GM12878 (cell line): Measurements from ENCODE around the gene PMAIP1. TPM values are rescaled to one million over a fixed set of nuclear protein-coding genes. Genes with fewer than 3 reads are reported as not detected.

ENCODE experiments used
- ATAC-seq: fragments of 200-7000 bp; cut with Tn5 transposase; 3 replicates; pipeline ENCODE4 v1.9.1; 2020; ENCODE audit warnings: mild to moderate bottlenecking, moderate library complexity
- BruUV-seq: library from RNA; stranded (reverse); fragments of 400-500 nt; replicated peaks from 2 replicates; lab custom pipeline; 2021; lab: Mats Ljungman, UMichigan
- CTCF ChIA-PET: fragments of 300-600 bp; sonication (Branson Sonifier 250); formaldehyde crosslinking; extraction: SDS; loops from one replicate; lab custom pipeline; 2021; ENCODE audit warnings: inconsistent platforms; lab: Yijun Ruan, JAX
- POLR2A ChIA-PET: fragments of 350-600 bp; formaldehyde crosslinking; extraction: SDS; loops from one replicate; lab custom pipeline; 2021; ENCODE audit warnings: inconsistent platforms; lab: Charles Lee
- RAD21 ChIA-PET: fragments of 300-600 bp; sonication (Branson Sonifier 250); formaldehyde crosslinking; loops from one replicate; lab custom pipeline; 2023; ENCODE audit warnings: antibody characterized with exemption; ENCODE audit not compliant: unreplicated experiment; lab: Charles Lee
- SMC1A ChIA-PET: fragments of 300-600 bp; sonication (Branson Sonifier 250); formaldehyde crosslinking; loops from one replicate; lab custom pipeline; 2023; ENCODE audit not compliant: unreplicated experiment, uncharacterized antibody; lab: Charles Lee
- DNase-seq: peaks from one replicate; pipeline ENCODE4 v3.0.0-alpha.2; 2011; ENCODE audit warnings: low read depth, low spot score
- FAIRE-seq: peaks from 3 replicates; lab custom pipeline; 2011; peaks lifted over from hg19 to GRCh38; lab: Jason Lieb, UNC
- H2AFZ ChIP-seq: 2 replicates; pipeline ENCODE4 v1.6.0; 2011; ENCODE audit warnings: low read depth, low read length, control low read depth; ENCODE audit not compliant: control insufficient read depth
- H3K27ac ChIP-seq: 2 replicates; pipeline ENCODE4 v1.5.1; 2011; ENCODE audit warnings: control low read depth; ENCODE audit not compliant: control insufficient read depth, insufficient read depth
- H3K27me3 ChIP-seq, 2 experiments: replicated peaks in 1 of 2; 2 replicates each; pipeline versions ENCODE4 v1.6.0 to v1.6.1; 2011; ENCODE audit warnings: low read length in 1 of 2; ENCODE audit not compliant: control insufficient read depth in 2 of 2, insufficient read depth in 2 of 2
- H3K36me3 ChIP-seq, 2 experiments: 2 replicates each; pipeline ENCODE4 v1.5.1; 2011; ENCODE audit warnings: low read length in 1 of 2; ENCODE audit not compliant: control insufficient read depth in 2 of 2, insufficient read depth in 2 of 2
- H3K4me1 ChIP-seq: 2 replicates; pipeline ENCODE4 v1.6.1; 2011; ENCODE audit warnings: mild to moderate bottlenecking, low read length, moderate library complexity, mixed read lengths; ENCODE audit not compliant: control insufficient read depth, insufficient read depth
- H3K4me2 ChIP-seq: 2 replicates; pipeline ENCODE4 v1.6.0; 2011; ENCODE audit warnings: control low read depth; ENCODE audit not compliant: control insufficient read depth, insufficient read depth
- H3K4me3 ChIP-seq: fragments of 200-600 bp; sonication (generic); 2 replicates; pipeline ENCODE4 v1.5.1; 2016
- H3K79me2 ChIP-seq: 2 replicates; pipeline ENCODE4 v1.6.0; 2011; ENCODE audit warnings: low read length; ENCODE audit not compliant: control insufficient read depth, insufficient read depth
- H3K9ac ChIP-seq: 2 replicates; pipeline ENCODE4 v1.8.0; 2011; ENCODE audit warnings: low read length, control low read depth, mixed read lengths; ENCODE audit not compliant: control insufficient read depth, insufficient read depth
- H3K9me3 ChIP-seq: replicated peaks from 3 replicates; pipeline ENCODE4 v1.5.1; 2011; ENCODE audit warnings: mild to moderate bottlenecking, low read length; ENCODE audit not compliant: control insufficient read depth, insufficient read depth
- H4K20me1 ChIP-seq: 2 replicates; pipeline ENCODE4 v1.6.0; 2011; ENCODE audit not compliant: control insufficient read depth, insufficient read depth
- CHD2 ChIP-seq: IDR thresholded peaks from 2 replicates; pipeline ENCODE4 v1.6.1; 2011; ENCODE audit warnings: low read depth, low read length, improper control_type of control experiment, borderline replicate concordance
- GABPA ChIP-seq: IDR thresholded peaks from 2 replicates; pipeline ENCODE4 v1.6.1; 2014; ENCODE audit warnings: antibody characterized with exemption, low read depth, mild to moderate bottlenecking, inconsistent platforms
- KLF5 ChIP-seq: fragments of 450-650 bp; IDR thresholded peaks from 2 replicates; pipeline ENCODE4 v1.6.1; 2014; ENCODE audit warnings: mild to moderate bottlenecking; ENCODE audit not compliant: partially characterized antibody
- PAX5 ChIP-seq: IDR thresholded peaks from 2 replicates; pipeline ENCODE4 v1.6.1; 2011; ENCODE audit warnings: low read depth, low read length, borderline replicate concordance
- POU2F2 ChIP-seq: IDR thresholded peaks from 3 replicates; pipeline ENCODE4 v1.6.1; 2011; ENCODE audit warnings: low read depth, mild to moderate bottlenecking, low read length, borderline replicate concordance
- PRDM15 ChIP-seq: fragments of 450-650 bp; formaldehyde crosslinking; IDR thresholded peaks from 2 replicates; pipeline ENCODE4 v1.4.0; 2020; ENCODE audit warnings: mild to moderate bottlenecking, moderate library complexity
- RBBP5 ChIP-seq: fragments of 200-600 bp; sonication (generic); conservative IDR thresholded peaks from 2 replicates; pipeline ENCODE4 v1.6.1; 2016
- SMC3 ChIP-seq: IDR thresholded peaks from 2 replicates; pipeline ENCODE4 v1.6.1; 2011; ENCODE audit warnings: low read length, improper control_type of control experiment, borderline replicate concordance
- WGBS: methylation state at CpG from one replicate; pipeline ENCODE4 v1.1.6; 2016; ENCODE audit warnings: low lambda C conversion rate; ENCODE audit not compliant: insufficient replicate concordance, insufficient coverage; ENCODE audit errors: missing lambda C conversion rate; 5-methylcytosine and 5-hydroxymethylcytosine counted together
- in situ Hi-C: fragments of 300-500 bp; cut with MboI; formaldehyde crosslinking; loops from 9 replicates; pipeline ENCODE4 v1.14.3; 2018; ENCODE audit warnings: mixed read lengths
- intact Hi-C: fragments of 100-400 bp; cut with micrococcal nuclease; formaldehyde crosslinking; loops from one replicate; pipeline ENCODE4 v1.14.2; 2022; ENCODE audit not compliant: unreplicated experiment
- polyA plus RNA-seq, 11 experiments: library from polyadenylated mRNA; depleted of rRNA in 4 of 11; unstranded in 6 of 11; stranded (reverse) in 5 of 11; fragments of >200 nt; fragmentation: Nextera tagmentation in 4 of 11; fragmentation: Illumina TruSeq in 1 of 11; extraction: Ambion mirVana in 4 of 11; extraction: Trizol in 1 of 11; gene quantifications; 1 replicate in 1 of 11; 2 replicates in 10 of 11; pipeline versions ENCODE4 v1.2.1 to v1.2.3, GENCODE V29; 2011 to 2016; ENCODE audit warnings: inconsistent platforms in 2 of 11, missing spikeins in 2 of 11, low read depth in 1 of 11
- total RNA-seq, 4 experiments: library from RNA; depleted of rRNA in 3 of 4; stranded (reverse); fragments of >200 nt in 3 of 4; fragmentation: Illumina TruSeq in 1 of 4; extraction: Trizol in 1 of 4; gene quantifications; 2 replicates each; pipeline versions ENCODE4 v1.2.1 to v1.2.3, GENCODE V29; 2013 to 2021

Gene PMAIP1
- total and polyA plus RNA-seq, 10 of the 15 experiments (the other 5 are each of a cell fraction or from before 2014, with no cell fraction given), result 74.0 to 219 (median 112) TPM

- Histone ChIP-seq H3K9ac (no peak overlapping the region), H3K4me2 (no peak overlapping the region), H2AFZ (no peak overlapping the region), H3K9me3 (no peaks in the 10 kb centered on the region), H4K20me1 (no peaks in the 10 kb centered on the region), H3K4me1 (no peaks in the 10 kb centered on the region), H3K4me3 (no peak overlapping the region), H3K36me3 (no peaks in the 10 kb centered on the region), H3K79me2 (no peaks in the 10 kb centered on the region), H3K27ac (no peak overlapping the region), H3K27me3 (no peaks in the 10 kb centered on the region)
- RAD21 ChIA-PET, result interaction anchor here (0.9 to 2.1 kb wide), 2 partner anchors 16 to 56 kb away, joined by 3 to 6 read pairs; no protein-coding TSS in a partner anchor
- no TSS peak for BruUV-seq
- POLR2A ChIA-PET, result interaction anchor here (0.7 to 1.5 kb wide), 2 partner anchors 12 to 15 kb away, joined by 3 to 4 read pairs; no protein-coding TSS in a partner anchor
- 82% methylated on average over 3 of the region's 3 CpGs for WGBS
- CTCF ChIA-PET, result interaction anchor here (0.6 to 1.4 kb wide), 3 partner anchors 15 to 32 kb away, joined by 3 to 4 read pairs (median 3); no protein-coding TSS in a partner anchor
- FAIRE-seq, result no peak
- in situ Hi-C loops, result loop anchor here (25.0 kb wide), 1 partner anchor 905 kb away; no protein-coding TSS in a partner anchor
- TF ChIP-seq PRDM15 (CRISPR knock-in tag), result no peak
- no peak for TF ChIP-seq PAX5
- no peak for TF ChIP-seq GABPA
- no peak for TF ChIP-seq RBBP5
- no peak for TF ChIP-seq CHD2
- no peak for TF ChIP-seq SMC3
- no peak for TF ChIP-seq KLF5
- no peak for TF ChIP-seq POU2F2
- SMC1A ChIA-PET, result interaction anchor here (0.7 to 2.4 kb wide), 7 partner anchors 10 to 96 kb away, joined by 3 to 6 read pairs (median 4); no protein-coding TSS in a partner anchor
- ATAC-seq, result no peak
- intact Hi-C loops, result no loop called here
- no peak for DNase-seq
These were observed 7.7 kb upstream of the PMAIP1 start for GRCh38 chr18:59892123-59892522.
